ENCODE data around the gene DCTN3.
A peak's percentile ranks its signal among the peaks of the same experiment; 100 is the strongest.

The DCTN3 gene

GRCh38 chr9:34620061-34620994 lies at the start of gene DCTN3:
Gene DCTN3 (minus strand): TSS chr9:34620495. CDS start chr9:34620464, 31 bp downstream.
- DNase-seq, result peak; percentile 66 to 85 (median 80)

DNA sequence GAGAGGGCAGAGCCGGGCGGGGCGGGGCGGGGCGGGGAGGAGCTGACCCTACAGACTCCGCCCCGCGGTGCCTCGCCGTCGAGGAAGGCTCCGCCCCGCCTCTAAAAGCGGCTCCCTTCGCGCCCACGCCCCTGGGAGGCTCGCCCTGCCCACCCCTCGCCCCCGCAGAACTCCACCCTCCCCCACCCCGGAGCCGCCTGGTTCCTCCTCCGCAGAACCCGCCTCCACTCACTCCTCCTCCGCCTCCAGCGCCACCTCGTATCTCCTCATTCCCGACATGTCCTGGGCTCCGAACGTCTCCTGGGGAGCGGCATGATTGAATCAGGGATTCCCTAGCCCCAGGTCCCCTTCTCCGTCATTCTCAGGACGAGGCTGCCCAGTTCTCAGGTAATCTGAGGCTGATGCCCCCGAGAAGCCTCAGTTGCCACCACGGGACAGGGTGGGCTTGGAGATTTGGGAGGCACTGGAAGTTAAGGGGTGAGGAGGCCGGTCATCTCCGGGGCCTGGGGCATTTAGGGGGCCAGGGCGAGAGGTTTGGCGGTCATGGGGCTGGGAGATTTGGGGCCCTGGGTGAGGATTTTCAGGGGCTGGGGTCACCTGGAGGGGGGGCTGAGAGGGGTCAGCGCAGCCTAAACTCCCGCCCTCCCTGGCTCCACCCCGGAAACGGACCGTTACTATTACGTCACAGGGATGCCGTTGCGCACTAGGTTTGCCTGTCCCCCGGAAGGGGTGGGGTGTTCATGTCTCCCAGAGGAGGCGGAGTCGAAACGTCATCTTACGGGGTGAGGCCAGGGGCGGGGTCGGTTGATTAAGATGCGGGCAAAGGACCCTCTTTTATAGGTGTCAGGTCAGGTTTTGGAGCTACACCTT lies 45.3 kb upstream of the DCTN3 start:
- peak; percentile 63 to 85 (median 76) for DNase-seq

DNA sequence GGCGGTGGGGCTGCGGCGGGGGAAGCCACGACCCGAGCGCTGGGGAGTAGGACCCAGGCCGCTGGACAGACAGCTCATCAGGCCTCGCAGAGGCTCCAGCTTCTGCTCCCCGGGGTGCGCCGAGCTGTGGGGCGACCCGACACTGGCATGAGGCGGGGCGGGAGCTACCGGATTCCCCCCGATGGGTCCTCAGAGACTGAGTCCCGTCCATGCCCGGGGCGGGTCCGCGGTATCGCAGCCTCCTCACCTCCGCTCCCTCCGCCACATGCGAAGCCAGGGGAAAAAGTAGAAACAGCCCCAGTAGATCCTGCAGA lies 44.7 kb upstream of the DCTN3 start:
- DNase-seq, result no peak

- peak; percentile 9 to 62 (median 34) for DNase-seq
Measured at GRCh38 chr9:34664281-34665066, 44.2 kb upstream of the DCTN3 start.

- no peak for DNase-seq
Measured at GRCh38 chr9:34663303-34663605, 43.0 kb upstream of the DCTN3 start.

DNA sequence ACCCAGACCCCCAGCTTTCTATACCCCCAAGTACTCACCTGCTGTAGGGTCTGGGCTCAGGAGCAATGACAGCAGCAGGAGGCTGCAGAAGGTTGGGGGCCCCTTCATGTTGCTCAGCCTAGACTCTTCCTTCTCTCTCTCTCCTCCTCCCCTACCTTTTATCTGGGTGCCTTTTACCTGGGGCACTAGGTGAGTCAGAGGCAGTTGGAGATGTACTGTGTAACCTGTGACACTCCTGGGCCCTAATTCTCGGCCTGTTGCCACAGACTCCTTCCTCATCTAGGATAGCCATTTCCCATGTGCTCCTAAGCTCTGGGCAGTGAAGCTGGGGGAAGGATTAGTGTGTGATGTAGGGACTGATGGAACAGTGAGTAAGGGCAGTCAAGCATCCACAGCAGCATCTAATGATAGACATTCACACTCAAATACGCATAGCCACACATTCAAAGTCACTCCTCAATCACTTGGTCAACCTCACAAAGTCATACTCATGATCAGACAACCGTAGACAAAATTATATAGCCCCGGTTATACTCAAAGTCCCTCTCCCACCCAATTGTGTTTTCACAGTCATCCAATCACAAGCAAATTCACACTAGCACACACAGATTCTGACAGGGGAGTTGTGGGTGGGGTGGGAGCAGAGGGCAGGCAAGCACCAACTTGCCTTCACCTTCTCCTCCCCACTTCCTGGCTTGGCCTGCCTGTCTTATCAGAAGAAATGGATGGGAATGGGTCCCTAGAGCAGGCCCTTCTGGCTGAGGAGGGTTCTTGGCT lies 42.4 kb upstream of the DCTN3 start, which contains the start of gene CCL27:
CCL27 (minus strand) TSS at position 132 of the 777 bp plus-strand sequence; CDS start at position 108, 24 bp downstream.
- DNase-seq, result no peak

DNA sequence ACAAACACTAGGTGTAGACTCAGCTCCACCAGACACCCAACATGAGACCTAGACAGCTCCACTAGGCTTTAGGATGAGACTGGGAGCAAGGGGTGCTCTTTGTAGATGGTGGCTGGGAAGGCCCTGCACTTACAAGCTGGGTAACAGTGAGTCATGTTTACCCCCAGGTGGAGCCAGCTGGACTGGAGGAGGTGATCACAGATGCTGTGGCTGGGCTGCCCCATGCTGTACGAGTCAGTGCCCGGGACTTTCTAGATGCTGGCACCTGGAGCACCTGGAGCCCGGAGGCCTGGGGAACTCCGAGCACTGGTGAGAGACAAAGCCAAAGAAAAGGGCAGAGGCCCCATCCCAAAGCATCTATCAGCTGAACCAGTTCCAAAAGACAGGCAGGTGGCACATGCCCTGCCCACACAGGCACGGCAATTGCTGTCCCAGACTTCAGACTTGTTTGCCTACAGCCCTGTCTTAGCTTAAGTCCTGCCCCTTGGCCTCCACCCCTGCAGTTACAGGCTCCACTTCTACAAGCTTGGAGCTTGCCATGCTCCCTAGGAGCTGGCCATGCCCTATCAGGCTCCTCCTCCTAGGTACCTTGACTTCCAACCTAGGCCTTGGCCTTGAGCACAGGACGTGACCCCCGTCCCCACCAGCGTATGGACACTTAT lies 39.4 kb upstream of the DCTN3 start:
- DNase-seq, result no peak

DNA sequence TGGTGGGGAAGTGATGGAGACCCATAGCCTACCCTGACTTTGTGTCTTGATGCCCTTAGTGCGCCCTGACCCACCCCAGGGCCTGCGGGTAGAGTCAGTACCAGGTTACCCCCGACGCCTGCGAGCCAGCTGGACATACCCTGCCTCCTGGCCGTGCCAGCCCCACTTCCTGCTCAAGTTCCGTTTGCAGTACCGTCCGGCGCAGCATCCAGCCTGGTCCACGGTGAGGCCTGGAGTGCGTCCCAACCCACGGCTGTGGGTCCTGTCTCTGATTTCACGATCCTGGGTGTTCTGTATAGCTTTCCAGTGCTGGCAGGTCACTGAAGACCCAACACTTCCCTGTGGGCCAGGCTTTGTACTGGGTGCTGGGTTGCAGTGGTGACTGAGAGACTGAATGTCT lies 38.2 kb upstream of the DCTN3 start:
- DNase-seq, result no peak

GRCh38 chr9:34656992-34657391 lies 36.7 kb upstream of the DCTN3 start:
- DNase-seq, result no peak

- DNase-seq, result no peak
Measured at GRCh38 chr9:34655394-34655793, 35.1 kb upstream of the DCTN3 start.

GRCh38 chr9:34654323-34655051 lies 34.2 kb upstream of the DCTN3 start:
- DNase-seq, result no peak

GRCh38 chr9:34653151-34654072 lies 33.1 kb upstream of the DCTN3 start:
- no peak for DNase-seq

DNA sequence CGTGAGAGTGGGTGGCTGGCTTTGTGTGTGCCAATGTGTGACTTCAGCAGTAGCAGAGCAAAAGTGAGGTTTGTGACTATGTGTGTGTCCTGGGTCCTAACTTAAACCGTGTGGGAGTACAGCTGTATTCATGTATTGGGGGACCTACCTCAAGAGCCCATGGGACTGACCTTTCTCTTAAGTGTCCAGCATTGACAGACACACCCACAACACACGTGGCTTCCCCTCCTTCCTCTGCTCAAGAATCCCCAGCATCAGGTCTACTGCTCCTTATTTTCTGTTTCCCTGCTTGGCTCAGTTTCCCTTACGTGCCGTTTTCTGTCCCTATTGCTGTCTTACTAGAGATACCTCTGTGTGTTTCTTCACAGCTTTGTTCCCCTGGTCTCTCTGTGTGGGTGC lies 32.3 kb upstream of the DCTN3 start:
- no peak for DNase-seq

GRCh38 chr9:34651876-34652601 lies 31.7 kb upstream of the DCTN3 start, which contains the start of gene IL11RA:
Gene IL11RA (plus strand): TSS chr9:34652185. CDS start chr9:34655218, 3,033 bp downstream.
- DNase-seq, result no peak

GRCh38 chr9:34651321-34651720 lies 31.0 kb upstream of the DCTN3 start:
- DNase-seq, result no peak

DNA sequence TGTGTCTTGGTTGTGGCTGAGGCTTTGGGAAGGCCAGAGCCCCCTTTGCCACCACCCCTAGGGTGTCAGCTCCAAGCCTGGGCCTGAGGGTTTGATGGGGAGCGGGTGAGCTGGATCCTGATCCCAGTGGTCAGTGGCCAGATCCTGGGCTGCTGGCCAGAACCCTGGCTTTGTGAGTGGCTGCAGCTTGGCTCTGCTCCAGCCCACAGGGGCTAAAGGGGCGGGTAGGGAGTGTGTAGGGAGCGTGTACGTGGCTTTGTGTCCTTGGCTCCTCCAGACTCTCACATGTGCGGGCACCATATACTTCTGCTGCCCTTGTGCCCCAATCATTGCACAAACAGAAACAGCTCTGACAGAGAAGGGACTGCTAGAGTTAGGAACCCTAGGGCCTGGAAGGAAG lies 30.5 kb upstream of the DCTN3 start:
- no peak for DNase-seq

DNA sequence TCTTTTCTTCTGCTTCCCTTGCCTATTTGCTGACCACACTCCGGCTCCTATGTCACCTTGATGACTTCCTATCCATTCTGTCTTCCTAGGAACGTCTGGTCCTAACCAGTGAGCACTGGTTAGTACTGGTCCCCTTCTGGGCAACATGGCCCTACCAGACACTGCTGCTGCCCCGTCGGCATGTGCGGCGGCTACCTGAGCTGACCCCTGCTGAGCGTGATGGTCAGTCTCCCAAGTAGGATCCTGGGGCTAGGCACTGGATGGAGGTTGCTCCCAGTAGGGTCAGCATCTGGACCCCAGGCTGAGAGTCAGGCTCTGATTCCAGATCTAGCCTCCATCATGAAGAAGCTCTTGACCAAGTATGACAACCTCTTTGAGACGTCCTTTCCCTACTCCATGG lies 28.4 kb upstream of the DCTN3 start:
- DNase-seq, result no peak

- DNase-seq, result no peak
Measured at GRCh38 chr9:34647651-34648050, 27.4 kb upstream of the DCTN3 start.

- no peak for DNase-seq
Measured at GRCh38 chr9:34647084-34647403, 26.7 kb upstream of the DCTN3 start.

Measured in activated CD4-positive, CD25-positive, alpha-beta regulatory T cell (primary cell).